GM12874 (cell line): ENCODE measurements around the gene RFTN2.

Experiments
- CTCF ChIP-seq: IDR thresholded peaks from 2 replicates; pipeline ENCODE4 v1.5.1; 2011; ENCODE audit warnings: low read depth, mild to moderate bottlenecking, control low read depth, low read length, moderate library complexity; ENCODE audit not compliant: insufficient read depth

RFTN2 gene

GRCh38 chr2:197675711-197676188 lies 363 bp upstream of the RFTN2 start:
- TF ChIP-seq CTCF = no peak

- no peak for TF ChIP-seq CTCF
Measured at GRCh38 chr2:197674591-197674990, 796 bp downstream of the RFTN2 start.

GRCh38 chr2:197674060-197674459 lies 1.3 kb downstream of the RFTN2 start:
- no peak for TF ChIP-seq CTCF

- TF ChIP-seq CTCF = no peak
Measured at GRCh38 chr2:197673606-197674005, 1.8 kb downstream of the RFTN2 start.

- no peak for TF ChIP-seq CTCF
Measured at GRCh38 chr2:197673106-197673505, 2.3 kb downstream of the RFTN2 start.

GRCh38 chr2:197672371-197672893 lies 3.0 kb downstream of the RFTN2 start:
- TF ChIP-seq CTCF = no peak

- TF ChIP-seq CTCF = no peak
Measured at GRCh38 chr2:197669077-197669476, 6.3 kb downstream of the RFTN2 start.
